GM12865 (cell line): ENCODE measurements around the gene MRPS6.

Source experiments
- DNase-seq: peaks from one replicate; pipeline ENCODE4 v3.0.0; 2010; ENCODE audit warnings: low read depth
- H3K4me3 ChIP-seq: 2 replicates; pipeline ENCODE4 v1.5.1; 2011; ENCODE audit warnings: mild to moderate bottlenecking, low read depth, low read length, control low read depth
- TF ChIP-seq, protein P1 (sequence below): IDR thresholded peaks from 2 replicates; pipeline ENCODE4 v1.5.1; 2011; ENCODE audit warnings: low read length, control low read depth, low read depth, inconsistent platforms; ENCODE audit not compliant: insufficient read depth; ENCODE audit errors: missing control alignments

The MRPS6 gene

DNA sequence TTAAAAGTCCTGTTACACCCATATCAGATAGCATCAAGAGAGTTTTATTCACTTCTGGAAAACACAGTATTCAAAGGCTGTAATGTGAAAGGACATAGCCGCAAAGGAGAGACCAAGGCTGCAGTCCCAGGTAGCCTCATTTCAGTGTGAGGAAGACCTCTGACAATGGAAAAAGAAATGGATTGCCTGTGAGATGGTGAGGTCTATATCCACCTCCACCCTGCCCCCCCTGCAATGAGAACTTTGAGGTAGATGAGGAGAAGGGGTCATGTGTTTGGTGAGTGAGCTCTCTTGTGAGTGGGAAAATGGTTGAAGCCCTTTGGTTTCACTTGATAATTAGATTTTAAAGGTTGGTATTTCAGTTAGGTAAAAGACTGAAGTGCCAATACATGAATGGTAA lies 3.5 kb downstream of the MRPS6 start:
- no peak for DNase-seq
- H3K4me3 ChIP-seq = no peak overlapping the region

DNA sequence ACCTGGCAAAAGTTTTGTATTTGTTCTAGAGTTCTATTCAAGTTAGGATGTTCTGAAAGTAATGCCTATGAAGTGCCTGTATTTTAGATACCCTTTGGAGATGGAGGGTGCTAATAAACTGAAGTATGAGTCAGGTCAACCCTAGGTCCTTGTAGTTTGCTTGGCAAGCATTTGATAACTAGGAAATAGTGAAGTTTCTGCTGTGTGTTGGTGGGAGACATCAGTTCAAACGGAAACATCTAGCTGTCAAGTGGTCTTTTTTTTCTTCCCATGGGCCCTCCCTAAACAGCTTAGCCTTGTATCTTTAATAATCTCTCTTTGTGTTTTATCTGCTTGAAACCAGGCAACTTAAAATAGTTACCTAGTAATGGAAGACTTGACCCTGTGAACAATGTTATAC lies 4.5 kb downstream of the MRPS6 start:
- DNase-seq = no peak
- TF ChIP-seq, protein P1, sequence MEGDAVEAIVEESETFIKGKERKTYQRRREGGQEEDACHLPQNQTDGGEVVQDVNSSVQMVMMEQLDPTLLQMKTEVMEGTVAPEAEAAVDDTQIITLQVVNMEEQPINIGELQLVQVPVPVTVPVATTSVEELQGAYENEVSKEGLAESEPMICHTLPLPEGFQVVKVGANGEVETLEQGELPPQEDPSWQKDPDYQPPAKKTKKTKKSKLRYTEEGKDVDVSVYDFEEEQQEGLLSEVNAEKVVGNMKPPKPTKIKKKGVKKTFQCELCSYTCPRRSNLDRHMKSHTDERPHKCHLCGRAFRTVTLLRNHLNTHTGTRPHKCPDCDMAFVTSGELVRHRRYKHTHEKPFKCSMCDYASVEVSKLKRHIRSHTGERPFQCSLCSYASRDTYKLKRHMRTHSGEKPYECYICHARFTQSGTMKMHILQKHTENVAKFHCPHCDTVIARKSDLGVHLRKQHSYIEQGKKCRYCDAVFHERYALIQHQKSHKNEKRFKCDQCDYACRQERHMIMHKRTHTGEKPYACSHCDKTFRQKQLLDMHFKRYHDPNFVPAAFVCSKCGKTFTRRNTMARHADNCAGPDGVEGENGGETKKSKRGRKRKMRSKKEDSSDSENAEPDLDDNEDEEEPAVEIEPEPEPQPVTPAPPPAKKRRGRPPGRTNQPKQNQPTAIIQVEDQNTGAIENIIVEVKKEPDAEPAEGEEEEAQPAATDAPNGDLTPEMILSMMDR = no peak
- no peak overlapping the region for H3K4me3 ChIP-seq

More for the DNA sequence above, 3.5 kb downstream of the MRPS6 start:
- TF ChIP-seq, protein P1 = no peak

DNA sequence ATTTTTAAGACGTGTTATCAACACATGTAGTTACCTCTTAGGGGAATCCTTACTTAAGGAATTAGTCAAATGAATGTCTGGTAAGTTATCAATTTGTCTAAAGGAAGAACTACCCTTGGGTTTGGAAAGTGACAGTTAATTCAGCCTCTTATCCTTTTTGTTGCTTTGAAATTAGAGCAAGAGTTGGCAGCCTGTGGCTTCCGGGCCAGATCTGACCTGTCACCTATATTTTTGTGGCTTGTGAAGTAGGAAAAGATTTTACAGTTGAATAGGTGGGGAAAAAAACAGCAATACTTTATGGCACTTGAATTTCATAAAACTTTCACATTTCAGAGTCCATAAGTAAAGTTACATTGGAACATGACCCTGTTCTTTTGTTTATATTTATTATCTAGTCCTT lies 5.5 kb downstream of the MRPS6 start:
- no peak for DNase-seq
- H3K4me3 ChIP-seq = no peak overlapping the region
- TF ChIP-seq, protein P1 = no peak

DNA sequence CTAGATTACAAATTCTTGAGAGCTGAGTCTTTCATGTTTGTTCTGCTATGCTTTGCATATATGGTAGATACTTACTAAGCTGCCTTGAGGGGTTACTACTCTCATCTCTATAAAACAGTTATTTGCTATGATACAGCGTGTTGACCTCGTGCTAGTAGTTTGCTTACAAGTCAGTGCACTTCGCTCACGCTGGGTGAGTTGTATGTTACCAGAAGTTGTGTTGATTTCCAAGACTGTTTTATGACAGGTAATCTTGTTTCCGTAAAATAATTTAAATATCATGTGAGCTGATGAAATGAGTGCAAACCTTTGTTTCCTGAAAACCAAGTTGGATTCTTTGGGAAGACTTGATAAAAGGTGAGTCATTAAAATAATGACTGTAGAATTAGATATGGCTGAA lies 7.3 kb downstream of the MRPS6 start:
- H3K4me3 ChIP-seq = no peak overlapping the region
- TF ChIP-seq, protein P1 = no peak
- no peak for DNase-seq

DNA sequence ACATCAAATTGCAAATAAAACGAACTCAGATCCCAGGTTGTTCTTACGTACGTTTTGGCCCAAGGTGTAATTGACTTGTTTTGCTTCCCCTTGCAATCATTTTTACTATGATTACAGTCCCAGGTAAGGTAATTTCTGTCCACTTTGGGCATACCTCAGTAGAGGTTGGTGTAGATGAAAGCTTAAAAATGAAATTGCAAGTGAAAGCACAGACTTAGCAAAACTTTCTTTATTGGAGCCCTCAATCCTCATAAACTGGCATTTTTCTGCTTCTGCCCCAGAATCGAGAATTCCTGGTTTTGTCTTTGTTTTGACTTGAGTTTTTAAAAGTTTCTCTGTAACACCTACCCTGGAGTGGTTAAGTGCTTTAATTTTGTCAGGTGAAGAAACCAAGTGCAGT lies 9.4 kb downstream of the MRPS6 start:
- DNase-seq = no peak
- no peak overlapping the region for H3K4me3 ChIP-seq
- TF ChIP-seq, protein P1 = no peak

DNA sequence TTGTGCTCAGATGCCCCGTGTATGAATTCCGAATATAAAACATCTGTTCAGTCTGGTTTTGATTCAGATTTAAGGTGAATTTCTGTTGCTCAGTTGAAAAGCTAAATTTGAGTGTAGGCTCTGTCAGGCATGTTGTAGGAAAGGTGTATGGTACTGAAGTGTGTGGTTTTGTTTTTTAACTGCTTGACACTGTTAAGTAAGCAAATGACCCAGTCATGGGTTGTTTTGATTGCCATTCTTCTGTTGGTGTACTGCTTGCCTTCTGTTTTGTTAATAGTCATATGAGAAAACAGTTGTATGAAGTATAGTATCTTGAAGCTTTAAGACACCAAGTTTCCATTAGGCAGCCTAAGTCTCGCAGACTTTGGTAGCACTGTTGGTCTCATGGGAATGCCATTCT lies 10.0 kb downstream of the MRPS6 start:
- no peak overlapping the region for H3K4me3 ChIP-seq
- TF ChIP-seq, protein P1 = no peak
- DNase-seq = no peak

DNA sequence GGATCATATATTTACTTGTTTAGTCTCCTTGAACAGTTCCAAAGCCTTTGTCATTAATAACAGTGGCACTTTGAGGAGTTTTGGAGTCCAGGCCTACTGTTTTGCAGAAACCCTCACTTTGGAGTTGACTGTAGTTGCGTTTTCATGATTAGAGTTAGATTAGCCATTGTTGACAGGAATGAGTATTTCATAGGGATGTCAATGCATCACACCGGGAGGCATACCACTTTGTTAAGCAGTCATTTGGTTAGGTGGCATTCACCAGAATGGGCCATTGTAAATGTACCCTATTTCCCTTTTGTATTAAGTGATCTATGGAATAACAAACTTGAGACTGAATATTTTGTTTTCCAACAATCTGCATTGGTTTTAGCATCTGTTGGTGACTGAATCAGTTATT lies 11.8 kb downstream of the MRPS6 start:
- DNase-seq = no peak
- TF ChIP-seq, protein P1 = no peak
- no peak overlapping the region for H3K4me3 ChIP-seq
